ENCODE data around the gene NGEF. TPM values are rescaled to one million over a fixed set of nuclear protein-coding genes. Genes with fewer than 3 reads are reported as not detected.
"Not testable (repeated sequence)": the region's sequence is repeated elsewhere in the genome, so short reads cannot be mapped to it uniquely, and the experiment has no call there.

The NGEF gene
- total RNA-seq, 2 experiments from 2014 or later, result not detected

GRCh38 chr2:233031556-233032500, 18.8 kb upstream of the NGEF start:
- H3K27ac Mint-ChIP-seq, result no peak overlapping the region
- H3K27me3 Mint-ChIP-seq (ENCODE audit: low read depth), result no peaks in the 10 kb centered on the region
- ChIA-PET CTCF (no interaction called here), POLR2A (no interaction called here)
- no peak overlapping the region for H3K4me3 Mint-ChIP-seq
- no peaks in the 10 kb centered on the region for H3K4me1 Mint-ChIP-seq (ENCODE audit: low read depth)
- no peak for DNase-seq
- no peaks in the 10 kb centered on the region for H3K36me3 Mint-ChIP-seq (ENCODE audit: low read depth)
- no peak for ATAC-seq
- H3K9me3 Mint-ChIP-seq (ENCODE audit: insufficient read depth), result no peaks in the 10 kb centered on the region

DNA sequence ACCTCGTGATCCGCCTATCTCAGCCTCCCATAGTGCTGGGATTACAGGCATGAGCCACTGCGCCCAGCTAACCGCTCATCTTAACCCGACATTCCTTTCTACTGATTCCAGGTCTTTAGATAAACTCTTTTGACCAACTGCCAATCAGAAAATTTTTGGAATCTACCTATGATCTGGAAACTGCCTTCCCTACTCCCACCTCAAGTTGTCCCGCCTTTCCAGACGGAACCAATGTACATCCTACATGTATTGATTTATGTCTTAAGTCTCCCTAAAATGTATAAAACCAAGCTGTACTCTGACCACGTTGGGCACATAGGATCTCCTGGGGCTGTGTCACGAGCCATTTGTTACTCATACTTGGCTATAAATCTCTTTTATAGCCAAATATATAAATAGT, 16.3 kb upstream of the NGEF start:
- ChIA-PET CTCF (interaction anchor here (0.6 to 2.8 kb wide), 9 partner anchors 11 to 271 kb away, joined by 3 to 13 read pairs (median 3); no protein-coding TSS in a partner anchor), POLR2A (no interaction called here)
- ATAC-seq (no peak), DNase-seq (no peak)
- Mint-ChIP-seq H3K4me1 (ENCODE audit: low read depth) (no peaks in the 10 kb centered on the region), H3K36me3 (ENCODE audit: low read depth) (no peaks in the 10 kb centered on the region), H3K9me3 (ENCODE audit: insufficient read depth) (no peaks in the 10 kb centered on the region), H3K27me3 (ENCODE audit: low read depth) (peaks cover 2% of the 10 kb centered on the region), H3K4me3 (no peak overlapping the region), H3K27ac (no peak overlapping the region)

DNA sequence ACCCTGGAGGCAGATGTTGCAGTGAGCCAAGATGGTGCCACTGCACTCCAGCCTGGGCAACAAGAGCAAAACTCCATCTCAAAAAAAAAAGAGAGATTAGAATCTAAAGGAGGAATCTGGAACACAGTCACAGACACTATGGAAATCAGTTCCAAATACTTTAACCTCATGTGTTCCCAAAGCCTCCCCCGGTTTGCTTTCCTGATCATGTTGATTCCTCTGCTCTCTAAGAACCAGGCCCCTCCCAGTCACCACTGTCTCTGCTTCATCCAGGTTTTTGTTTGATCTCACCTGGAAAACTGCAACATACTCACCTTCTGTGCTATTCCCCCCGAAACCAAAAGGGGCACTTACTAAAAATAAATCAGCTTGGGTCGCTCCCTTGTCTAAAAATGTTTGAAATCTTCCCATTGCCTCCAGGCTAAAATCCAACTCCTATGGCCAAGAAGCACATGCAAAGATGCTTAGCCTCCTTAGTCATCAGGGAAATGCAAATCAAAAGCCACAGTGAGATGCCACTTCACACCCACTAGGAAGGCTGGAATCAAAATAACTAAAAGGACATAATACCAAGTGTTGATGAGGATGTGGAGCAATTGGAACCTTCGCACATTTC, 13.2 kb upstream of the NGEF start:
- no peak for ATAC-seq

DNA sequence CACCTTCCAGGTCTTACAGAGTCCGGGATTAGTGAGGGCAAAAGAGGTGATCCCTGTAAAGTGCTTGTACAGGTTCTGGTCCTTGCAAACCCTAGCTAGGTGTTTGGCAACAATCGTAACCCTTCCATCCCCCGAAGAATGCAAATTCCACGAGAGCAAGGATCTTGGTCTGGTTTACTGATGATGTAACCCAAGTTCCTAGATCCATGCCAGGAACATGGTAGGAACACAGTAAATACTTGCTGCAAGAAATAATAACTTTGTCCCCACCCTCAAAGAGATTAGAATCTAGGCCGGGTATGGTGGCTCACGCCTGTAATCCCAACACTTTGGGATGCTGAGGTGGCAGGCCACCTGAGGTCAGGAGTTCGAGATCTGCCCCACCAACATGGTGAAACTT, 12.7 kb upstream of the NGEF start:
- Mint-ChIP-seq H3K27me3 (ENCODE audit: low read depth) (peaks cover 2% of the 10 kb centered on the region), H3K9me3 (ENCODE audit: insufficient read depth) (no peaks in the 10 kb centered on the region), H3K4me3 (no peak overlapping the region), H3K36me3 (ENCODE audit: low read depth) (no peaks in the 10 kb centered on the region), H3K27ac (no peak overlapping the region), H3K4me1 (ENCODE audit: low read depth) (no peaks in the 10 kb centered on the region)
- ATAC-seq, result no peak
- POLR2A ChIA-PET, result no interaction called here
- CTCF ChIA-PET, result no interaction called here
- no peak for DNase-seq

More for the DNA sequence above, 13.2 kb upstream of the NGEF start:
- ChIA-PET CTCF (no interaction called here), POLR2A (no interaction called here)
- Mint-ChIP-seq H3K9me3 (ENCODE audit: insufficient read depth) (no peaks in the 10 kb centered on the region), H3K27me3 (ENCODE audit: low read depth) (peaks cover 2% of the 10 kb centered on the region), H3K4me1 (ENCODE audit: low read depth) (no peaks in the 10 kb centered on the region), H3K4me3 (no peak overlapping the region), H3K27ac (no peak overlapping the region), H3K36me3 (ENCODE audit: low read depth) (no peaks in the 10 kb centered on the region)
- no peak for DNase-seq

DNA sequence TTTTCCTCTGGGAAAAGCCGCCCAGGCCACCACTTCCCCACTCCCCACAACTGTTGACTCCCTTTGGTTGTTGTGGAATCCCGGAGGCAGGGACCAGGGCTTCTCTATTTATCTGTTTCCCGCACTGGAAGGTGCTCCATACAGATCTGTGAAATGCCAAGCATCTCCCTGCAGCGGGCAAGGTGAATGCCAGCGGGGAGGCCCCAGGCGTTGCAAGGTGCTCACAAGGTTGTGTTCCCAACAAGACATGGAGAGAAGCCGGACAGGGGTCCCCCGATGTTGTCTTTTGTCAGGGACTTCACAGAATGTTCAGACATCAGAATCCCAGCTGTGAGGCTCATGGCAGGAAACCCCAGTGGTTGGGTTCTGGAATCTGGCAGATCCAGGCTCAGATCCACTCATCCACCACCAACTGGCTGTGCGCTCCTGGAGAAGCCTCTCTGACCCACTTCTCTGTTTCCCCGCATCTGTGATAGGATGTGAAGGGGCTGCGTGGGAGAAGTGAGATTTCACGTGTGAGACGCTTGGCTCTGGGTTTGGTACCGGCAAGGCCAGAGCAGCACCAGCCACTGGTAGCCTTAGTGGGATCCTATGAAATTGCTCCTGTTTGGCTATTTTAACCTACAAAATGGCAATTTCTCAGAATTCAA, 10.8 kb upstream of the NGEF start:
- no peak for ATAC-seq
- H3K9me3 Mint-ChIP-seq (ENCODE audit: insufficient read depth), result no peaks in the 10 kb centered on the region
- H3K27me3 Mint-ChIP-seq (ENCODE audit: low read depth), result peaks cover 2% of the 10 kb centered on the region
- no peaks in the 10 kb centered on the region for H3K36me3 Mint-ChIP-seq (ENCODE audit: low read depth)
- H3K4me3 Mint-ChIP-seq, result no peak overlapping the region
- ChIA-PET POLR2A (no interaction called here), CTCF (no interaction called here)
- no peak overlapping the region for H3K27ac Mint-ChIP-seq
- DNase-seq, result no peak
- no peaks in the 10 kb centered on the region for H3K4me1 Mint-ChIP-seq (ENCODE audit: low read depth)

DNA sequence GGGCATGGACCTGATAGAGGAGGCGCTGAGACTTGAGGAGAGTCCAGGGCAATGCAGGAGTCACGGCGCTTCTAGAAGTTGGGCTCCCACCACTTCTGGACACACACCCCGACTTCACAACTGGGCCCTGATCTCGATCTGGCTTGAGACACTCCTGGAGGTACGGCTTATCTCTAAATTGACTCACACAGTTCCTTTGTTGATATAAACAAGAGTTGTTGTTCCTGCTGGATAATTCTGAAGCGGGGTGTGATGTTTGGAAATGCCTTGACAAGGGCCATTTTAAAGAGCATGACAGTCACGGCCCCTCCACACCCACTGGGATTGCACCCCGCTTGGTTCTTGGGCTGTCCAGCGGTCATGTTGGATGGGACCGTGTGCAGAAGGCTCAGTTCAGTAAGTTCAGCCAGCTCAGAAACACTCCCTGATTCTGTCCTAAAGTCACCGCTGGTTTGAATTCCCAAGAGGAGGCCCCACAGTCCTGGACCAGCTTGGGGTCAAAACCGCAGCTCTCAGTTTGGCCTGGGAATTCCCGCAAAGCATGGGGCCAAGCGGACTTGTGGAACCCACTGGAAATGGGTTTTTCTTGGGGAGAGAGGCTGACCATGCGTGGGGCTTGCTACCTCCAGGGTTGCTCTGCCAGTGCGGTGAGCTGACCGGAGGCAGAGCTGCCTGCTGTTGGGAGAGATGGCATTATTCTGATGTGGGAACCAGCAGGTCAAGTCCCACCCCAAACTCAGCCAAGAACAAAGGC, 10.1 kb upstream of the NGEF start:
- H3K4me1 Mint-ChIP-seq (ENCODE audit: low read depth), result no peaks in the 10 kb centered on the region

GRCh38 chr2:233022561-233022960, 9.5 kb upstream of the NGEF start:
- no peak for ATAC-seq
- no peaks in the 10 kb centered on the region for H3K9me3 Mint-ChIP-seq (ENCODE audit: insufficient read depth)
- no peak overlapping the region for H3K4me3 Mint-ChIP-seq
- ChIA-PET CTCF (no interaction called here), POLR2A (no interaction called here)
- H3K27me3 Mint-ChIP-seq (ENCODE audit: low read depth), result peaks cover 2% of the 10 kb centered on the region
- H3K36me3 Mint-ChIP-seq (ENCODE audit: low read depth), result no peaks in the 10 kb centered on the region
- H3K27ac Mint-ChIP-seq, result no peak overlapping the region
- H3K4me1 Mint-ChIP-seq (ENCODE audit: low read depth), result no peaks in the 10 kb centered on the region
- no peak for DNase-seq

More for the DNA sequence above, 10.1 kb upstream of the NGEF start:
- H3K36me3 Mint-ChIP-seq (ENCODE audit: low read depth), result no peaks in the 10 kb centered on the region
- CTCF ChIA-PET, result no interaction called here
- no peak for ATAC-seq
- H3K4me3 Mint-ChIP-seq, result no peak overlapping the region
- no peak for DNase-seq
- H3K27me3 Mint-ChIP-seq (ENCODE audit: low read depth), result peaks cover 2% of the 10 kb centered on the region
- H3K27ac Mint-ChIP-seq, result no peak overlapping the region
- H3K9me3 Mint-ChIP-seq (ENCODE audit: insufficient read depth), result no peaks in the 10 kb centered on the region
- POLR2A ChIA-PET, result no interaction called here

DNA sequence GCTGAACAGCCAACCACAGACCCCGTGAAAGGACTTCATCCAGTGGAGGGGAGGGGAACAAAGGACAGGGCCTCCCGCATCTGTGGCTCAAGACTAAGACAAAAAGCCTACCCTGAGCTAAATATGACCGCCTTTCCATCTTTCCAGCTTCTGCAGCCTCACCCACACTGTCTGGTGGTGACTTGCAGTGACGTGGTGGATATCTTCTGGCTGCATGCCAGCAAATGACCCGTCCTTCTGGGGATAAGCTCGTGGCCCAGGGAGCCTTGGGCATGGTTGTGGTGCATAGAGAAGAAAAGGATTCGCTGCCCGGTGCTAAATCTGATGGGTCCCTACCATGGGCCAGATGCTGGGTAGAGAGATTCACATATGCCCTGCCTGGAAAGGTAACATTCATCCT, 8.7 kb upstream of the NGEF start:
- ATAC-seq, result no peak
- CTCF ChIA-PET, result no interaction called here
- DNase-seq, result no peak
- H3K27me3 Mint-ChIP-seq (ENCODE audit: low read depth), result peaks cover 2% of the 10 kb centered on the region
- H3K27ac Mint-ChIP-seq, result no peak overlapping the region
- H3K4me1 Mint-ChIP-seq (ENCODE audit: low read depth), result no peaks in the 10 kb centered on the region
- no peaks in the 10 kb centered on the region for H3K36me3 Mint-ChIP-seq (ENCODE audit: low read depth)
- POLR2A ChIA-PET, result no interaction called here
- no peaks in the 10 kb centered on the region for H3K9me3 Mint-ChIP-seq (ENCODE audit: insufficient read depth)
- no peak overlapping the region for H3K4me3 Mint-ChIP-seq

DNA sequence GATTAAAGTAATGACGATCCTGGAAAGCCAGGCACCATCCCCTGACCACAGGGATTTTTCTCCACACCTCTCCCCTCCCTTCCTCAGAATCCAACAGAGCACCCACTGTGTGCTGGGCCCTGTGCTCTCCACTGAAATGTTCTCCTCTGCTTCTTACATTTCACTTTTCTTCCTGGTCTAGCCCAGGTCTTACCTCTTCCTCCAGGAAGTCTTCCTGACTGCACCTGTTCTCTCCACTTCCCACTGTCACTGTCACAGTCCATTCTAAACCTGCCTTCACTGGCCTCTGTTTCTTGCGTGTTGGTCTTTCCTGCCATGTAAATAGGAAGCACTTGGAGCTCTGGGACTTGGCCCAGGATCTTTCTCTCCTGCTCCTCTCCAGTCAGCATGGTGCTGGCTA, 7.4 kb upstream of the NGEF start:
- ChIA-PET CTCF (no interaction called here), POLR2A (no interaction called here)
- Mint-ChIP-seq H3K9me3 (ENCODE audit: insufficient read depth) (no peaks in the 10 kb centered on the region), H3K36me3 (ENCODE audit: low read depth) (no peaks in the 10 kb centered on the region), H3K4me3 (no peak overlapping the region), H3K27me3 (ENCODE audit: low read depth) (no peaks in the 10 kb centered on the region), H3K27ac (no peak overlapping the region), H3K4me1 (ENCODE audit: low read depth) (no peaks in the 10 kb centered on the region)
- ATAC-seq (no peak), DNase-seq (no peak)

- H3K9me3 Mint-ChIP-seq (ENCODE audit: insufficient read depth); H3K4me1 Mint-ChIP-seq (ENCODE audit: low read depth); ATAC-seq; H3K36me3 Mint-ChIP-seq (ENCODE audit: low read depth); DNase-seq; POLR2A ChIA-PET; H3K27ac Mint-ChIP-seq; H3K4me3 Mint-ChIP-seq; H3K27me3 Mint-ChIP-seq (ENCODE audit: low read depth): not testable (repeated sequence)
- CTCF ChIA-PET, result interaction anchor here (1.0 kb wide), 1 partner anchor 35 kb away, joined by 3 read pairs; no protein-coding TSS in a partner anchor
These were observed 6.6 kb upstream of the NGEF start for GRCh38 chr2:233019610-233020009.

GRCh38 chr2:233017947-233018346, 4.9 kb upstream of the NGEF start:
- CTCF ChIA-PET, result interaction anchor here (0.7 to 1.9 kb wide), 2 partner anchors 11 to 35 kb away, joined by 4 to 7 read pairs; no protein-coding TSS in a partner anchor
- no peaks in the 10 kb centered on the region for H3K36me3 Mint-ChIP-seq (ENCODE audit: low read depth)

More at GRCh38 chr2:233017947-233018346, 4.9 kb upstream of the NGEF start:
- H3K4me3 Mint-ChIP-seq, result no peak overlapping the region
- POLR2A ChIA-PET, result interaction anchor here (0.6 kb wide), 1 partner anchor 81 kb away, joined by 4 read pairs; no protein-coding TSS in a partner anchor
- no peak for DNase-seq
- no peaks in the 10 kb centered on the region for H3K9me3 Mint-ChIP-seq (ENCODE audit: insufficient read depth)
- no peaks in the 10 kb centered on the region for H3K27me3 Mint-ChIP-seq (ENCODE audit: low read depth)
- ATAC-seq, result no peak
- H3K27ac Mint-ChIP-seq, result no peak overlapping the region
- no peaks in the 10 kb centered on the region for H3K4me1 Mint-ChIP-seq (ENCODE audit: low read depth)
